ENCODE results near the gene IGFN1.
"Not testable (repeated sequence)": the region's sequence is repeated elsewhere in the genome, so short reads cannot be mapped to it uniquely, and the experiment has no call there.

Gene IGFN1

GRCh38 chr1:201251851-201252430 lies 61.3 kb downstream of the IGFN1 start:
- DNase-seq: no peak

- no peak for DNase-seq
Measured at GRCh38 chr1:201252944-201253371, 62.3 kb downstream of the IGFN1 start.

GRCh38 chr1:201253411-201253810 lies 62.8 kb downstream of the IGFN1 start:
- no peak for DNase-seq

DNA sequence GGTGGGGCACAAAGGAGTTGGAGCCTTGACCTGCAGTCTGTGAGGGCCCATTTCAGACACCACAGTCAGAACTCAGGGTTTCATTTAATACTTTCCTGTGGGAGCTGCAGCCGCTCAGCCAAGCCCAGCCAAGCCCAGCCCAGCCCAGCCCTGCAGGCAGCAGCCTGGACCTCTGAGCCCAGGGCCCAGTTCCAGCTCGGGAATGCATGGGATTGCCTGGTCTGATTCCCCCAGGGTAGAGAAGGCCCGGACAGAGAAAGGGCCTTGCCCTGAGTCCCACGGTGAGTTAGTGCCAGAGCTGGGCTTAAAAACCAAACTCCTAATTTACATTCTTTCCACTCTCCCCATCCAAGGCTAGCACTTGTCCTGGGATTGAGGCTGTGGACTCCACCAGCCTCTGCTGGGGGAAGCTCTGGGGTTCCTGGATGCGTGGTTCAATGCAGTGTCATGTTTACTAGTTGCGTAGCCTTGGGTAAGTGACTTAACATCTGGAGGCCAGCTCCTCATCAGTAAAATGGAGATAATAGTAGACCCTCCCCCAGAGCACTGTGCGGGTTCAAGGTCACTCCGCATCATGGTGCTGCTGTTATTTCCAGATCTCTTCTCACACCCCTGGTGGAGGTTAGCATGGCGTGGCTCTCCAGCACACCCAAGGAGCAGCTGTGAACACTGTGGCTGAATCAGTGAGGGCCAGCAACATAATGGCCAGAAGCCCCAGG lies 63.4 kb downstream of the IGFN1 start:
- no peak for DNase-seq

- DNase-seq: no peak
Measured at GRCh38 chr1:201254625-201255478, 64.2 kb downstream of the IGFN1 start.

DNA sequence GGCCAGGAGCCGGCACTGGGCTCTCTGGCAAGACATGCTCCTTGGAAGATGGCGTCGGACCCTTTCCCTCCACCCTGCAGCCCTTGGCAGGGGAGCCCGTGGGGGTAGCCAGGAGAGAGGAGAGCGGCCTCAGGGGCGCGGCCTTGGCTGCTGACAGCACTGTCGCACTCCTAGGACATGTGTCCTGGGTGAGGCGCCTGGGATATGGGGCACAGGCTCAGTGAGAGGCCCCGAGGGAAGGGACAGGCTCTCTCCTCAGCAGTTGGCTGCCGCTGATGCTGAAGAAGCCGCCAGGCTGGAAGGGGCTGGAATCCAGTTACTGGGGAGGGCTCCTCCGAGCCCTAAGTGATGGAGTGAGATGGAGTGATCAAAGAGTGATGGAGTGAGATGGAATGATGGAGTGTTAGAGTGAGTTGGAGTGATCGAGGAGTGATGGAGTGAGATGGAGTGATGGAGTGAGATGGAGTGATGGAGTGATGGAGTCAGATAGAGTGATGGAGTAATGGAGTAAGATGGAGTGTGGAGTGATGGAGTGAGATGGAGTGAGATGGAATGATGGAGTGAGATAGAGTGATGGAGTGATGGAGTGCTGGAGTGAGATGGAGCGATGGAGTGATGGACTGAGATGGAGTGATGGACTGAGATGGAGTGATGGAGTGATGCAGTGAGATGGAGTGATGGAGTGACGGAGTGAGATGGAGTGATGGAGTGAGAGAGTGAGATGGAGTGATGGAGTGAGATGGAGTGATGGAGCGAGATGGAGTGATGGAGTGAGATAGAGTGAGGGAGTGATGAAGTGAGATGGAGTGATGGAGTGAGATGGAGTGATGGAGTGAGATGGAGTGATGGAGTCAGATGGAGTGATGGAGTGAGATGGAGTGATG lies 65.1 kb downstream of the IGFN1 start:
- DNase-seq: no peak

GRCh38 chr1:201258132-201258531 lies 67.5 kb downstream of the IGFN1 start:
- not testable (repeated sequence) for DNase-seq

- no peak for DNase-seq
Measured at GRCh38 chr1:201258763-201259230, 68.2 kb downstream of the IGFN1 start.

- DNase-seq: peak; percentile 49
Measured at GRCh38 chr1:201259476-201260235, 69.0 kb downstream of the IGFN1 start.

DNA sequence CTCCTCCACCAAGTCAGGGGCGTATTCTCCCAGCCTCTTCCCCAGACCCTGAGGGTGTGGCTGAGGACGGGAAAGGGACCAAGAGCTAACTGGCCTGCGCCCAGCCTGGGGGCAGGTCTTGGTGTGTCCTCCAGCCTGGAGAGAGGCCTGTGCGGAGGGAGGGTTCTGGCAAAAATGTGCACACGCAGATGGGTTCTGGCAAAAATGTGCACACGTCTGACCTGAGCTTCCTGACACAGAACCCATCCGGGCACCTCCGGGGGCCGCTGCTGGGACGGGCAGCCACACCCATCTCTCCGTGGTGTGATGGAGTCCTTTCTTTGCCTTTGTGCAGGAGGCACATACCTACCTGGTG lies 69.6 kb downstream of the IGFN1 start:
- no peak for DNase-seq

DNA sequence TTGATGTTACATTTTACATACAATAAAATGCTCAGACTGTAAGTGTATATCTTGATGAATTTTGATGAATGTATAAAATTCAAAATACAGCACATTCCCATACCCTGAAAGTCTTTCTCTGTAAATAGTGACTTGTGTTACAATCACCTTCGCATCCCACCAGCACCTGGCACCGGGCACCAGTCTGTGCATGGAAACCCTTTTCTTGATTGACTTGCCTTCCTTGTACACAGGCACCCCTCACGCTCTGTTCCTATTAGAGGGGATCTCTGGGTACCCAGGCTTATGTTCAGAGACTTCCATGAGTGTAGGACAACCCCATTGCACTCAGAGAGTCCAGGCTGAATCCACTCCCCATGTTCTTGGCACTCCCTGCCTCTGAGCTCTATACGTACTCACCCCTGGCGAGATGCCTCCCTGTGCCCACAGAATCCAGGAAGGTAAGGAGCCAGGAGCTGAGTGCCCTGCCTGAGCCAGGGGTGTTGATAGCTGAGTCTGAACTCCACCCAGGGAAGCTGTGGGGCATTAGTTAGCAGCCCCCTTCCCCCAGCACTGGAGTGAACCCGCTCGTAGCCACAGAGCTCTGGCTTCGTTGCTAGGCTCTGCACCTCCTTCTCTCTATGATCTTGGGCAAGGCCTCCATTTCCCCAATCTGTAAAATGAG lies 70.2 kb downstream of the IGFN1 start:
- no peak for DNase-seq

DNA sequence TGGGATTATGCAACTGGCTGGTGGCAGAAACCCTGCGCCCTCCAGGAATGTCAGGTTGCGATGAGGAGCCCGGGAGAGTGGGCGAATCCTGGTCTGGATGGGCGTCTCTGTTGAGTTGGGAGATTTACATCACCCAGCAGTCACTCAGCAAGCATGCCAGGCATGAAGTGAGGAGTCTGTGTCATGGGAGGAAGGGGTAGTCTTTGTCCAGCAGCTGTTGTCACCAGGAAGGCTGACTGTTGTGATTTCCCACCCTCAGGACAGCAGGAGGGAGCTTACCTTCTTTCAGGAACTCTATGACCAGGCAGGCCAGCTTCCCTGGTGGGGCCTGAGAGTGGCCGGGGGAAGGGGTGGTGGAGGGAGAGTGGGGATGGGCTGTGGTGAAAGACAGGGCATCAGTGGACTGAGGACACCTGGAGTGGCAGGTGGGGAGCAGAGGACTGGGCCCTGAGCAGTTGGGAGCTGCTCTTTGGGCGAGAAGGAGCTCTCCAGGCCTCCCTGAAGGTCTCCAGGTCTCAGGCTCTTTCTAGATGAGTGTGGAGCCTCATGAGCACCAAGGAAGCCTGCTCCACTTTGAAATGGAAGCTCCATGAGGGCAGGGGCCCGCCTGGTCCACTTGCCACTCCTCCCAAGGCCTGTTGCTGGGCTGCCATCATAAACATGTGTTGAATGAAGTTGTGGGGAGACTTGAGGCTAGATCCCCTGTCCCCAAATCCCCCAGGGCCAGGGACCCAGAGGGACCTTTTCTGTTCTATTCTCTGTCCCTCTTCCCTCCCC lies 71.3 kb downstream of the IGFN1 start:
- DNase-seq: no peak

GRCh38 chr1:201262963-201263608 lies 72.5 kb downstream of the IGFN1 start:
- no peak for DNase-seq

DNA sequence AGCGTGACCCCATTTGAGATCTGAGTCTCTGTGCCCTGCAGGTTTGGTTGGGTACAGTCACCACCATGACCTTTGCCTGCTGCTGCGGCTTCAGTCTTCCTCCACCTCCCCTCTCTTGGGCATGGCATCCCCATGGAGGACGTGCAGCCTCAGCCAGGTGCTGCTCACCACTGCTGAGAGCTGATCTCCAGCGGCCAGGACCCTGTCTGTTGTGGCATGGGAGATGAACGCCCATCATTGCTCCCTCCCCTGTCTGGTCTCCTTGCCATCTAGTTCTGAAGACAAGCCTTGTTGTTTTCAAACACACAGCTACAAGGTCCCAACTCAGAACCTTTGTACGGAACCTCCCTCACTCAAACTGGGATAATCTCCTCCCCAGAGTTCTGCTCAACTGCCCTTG lies 73.4 kb downstream of the IGFN1 start:
- DNase-seq: no peak

DNA sequence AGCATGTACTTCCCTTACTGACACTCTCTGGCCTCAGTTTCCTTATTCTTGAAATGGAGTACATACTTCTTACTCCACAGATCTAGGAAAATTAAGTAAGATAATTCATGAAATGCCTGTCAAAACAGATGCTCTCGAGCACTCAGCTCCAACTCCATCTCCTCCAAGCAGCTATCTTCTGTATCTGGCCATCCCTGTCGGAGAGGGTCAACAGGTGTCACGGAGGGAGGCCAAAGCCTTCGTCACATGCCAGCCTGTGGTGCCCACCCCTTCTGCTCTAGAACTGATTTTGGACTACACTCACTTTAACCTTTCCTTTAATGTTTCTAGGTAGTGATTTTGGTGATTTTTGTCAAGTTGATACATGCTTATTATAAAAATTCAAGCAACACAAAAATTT lies 73.9 kb downstream of the IGFN1 start:
- no peak for DNase-seq

GRCh38 chr1:201265756-201266155 lies 75.1 kb downstream of the IGFN1 start:
- no peak for DNase-seq

DNA sequence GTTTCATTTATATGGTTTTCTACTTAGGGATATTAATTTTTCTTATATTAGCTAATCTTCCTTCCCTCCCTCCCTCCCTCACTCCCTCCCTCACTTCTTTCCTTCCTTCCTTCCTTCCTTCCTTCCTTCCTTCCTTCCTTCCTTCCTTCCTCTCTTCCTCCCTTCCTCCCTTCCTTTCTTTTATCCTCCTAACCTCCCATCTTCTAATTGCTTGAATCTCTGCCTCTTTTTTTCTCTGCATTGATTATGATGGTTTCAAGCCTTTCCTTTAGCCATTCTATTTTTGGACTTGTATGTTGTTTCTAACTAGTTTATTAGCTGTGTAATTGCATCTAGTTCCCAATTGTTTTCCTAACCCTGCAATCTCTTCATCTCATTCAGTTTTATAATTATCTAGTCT lies 75.7 kb downstream of the IGFN1 start:
- DNase-seq: no peak

GRCh38 chr1:201266774-201267173 lies 76.2 kb downstream of the IGFN1 start:
- DNase-seq: peak; percentile 90

GRCh38 chr1:201267481-201268229 lies 77.0 kb downstream of the IGFN1 start:
- DNase-seq: peak; percentile 81

Data from fibroblast of skin of right quadriceps (primary cell).